Neuronal stem cell (in vitro differentiated cells): ENCODE measurements around the gene GALR2.
"Not testable (repeated sequence)": the region's sequence is repeated elsewhere in the genome, so short reads cannot be mapped to it uniquely, and the experiment has no call there.

Source experiments
- DNase-seq: peaks from one replicate; pipeline ENCODE4 v3.0.0-alpha.2; 2013; ENCODE audit warnings: low spot score
- H2AFZ ChIP-seq: one replicate; pipeline ENCODE4 v1.6.1; 2013; ENCODE audit warnings: mild to moderate bottlenecking, low read length, inconsistent platforms
- H2AK5ac ChIP-seq: 2 replicates; pipeline ENCODE4 v1.6.1; 2013; ENCODE audit warnings: low read depth, mild to moderate bottlenecking, inconsistent platforms, low read length, moderate library complexity, mixed read lengths
- H2BK120ac ChIP-seq: 2 replicates; pipeline ENCODE4 v1.6.1; 2013; ENCODE audit warnings: low read depth, mild to moderate bottlenecking, inconsistent platforms, low read length, moderate library complexity, mixed read lengths
- H2BK12ac ChIP-seq: one replicate; pipeline ENCODE4 v1.6.1; 2013; ENCODE audit warnings: low read length, inconsistent platforms
- H2BK15ac ChIP-seq: 2 replicates; pipeline ENCODE4 v1.6.1; 2013; ENCODE audit warnings: mild to moderate bottlenecking, low read length, inconsistent platforms, mixed read lengths
- H2BK5ac ChIP-seq: one replicate; pipeline ENCODE4 v1.6.1; 2013; ENCODE audit warnings: inconsistent platforms, mild to moderate bottlenecking, low read length, moderate library complexity
- H3K14ac ChIP-seq: one replicate; pipeline ENCODE4 v1.6.1; 2013; ENCODE audit warnings: low read length, inconsistent platforms
- H3K18ac ChIP-seq: 2 replicates; pipeline ENCODE4 v1.6.1; 2013; ENCODE audit warnings: low read length, inconsistent platforms
- H3K23ac ChIP-seq: 2 replicates; pipeline ENCODE4 v1.6.1; 2013; ENCODE audit warnings: low read depth, mild to moderate bottlenecking, mixed read lengths, low read length, inconsistent platforms; ENCODE audit not compliant: poor library complexity
- H3K27ac ChIP-seq: replicated peaks from 3 replicates; pipeline ENCODE4 v1.5.1; 2013; ENCODE audit warnings: low read length, inconsistent platforms
- H3K27me3 ChIP-seq, 3 experiments: 2 replicates each; pipeline ENCODE4 v1.6.1; 2013; ENCODE audit warnings: low read length in 3 of 3, mild to moderate bottlenecking in 2 of 3, inconsistent platforms in 1 of 3, low read depth in 1 of 3, mixed read lengths in 1 of 3, moderate library complexity in 1 of 3; ENCODE audit not compliant: control insufficient read depth in 3 of 3, insufficient read depth in 3 of 3
- H3K36me3 ChIP-seq, 2 donors: replicated peaks in 1 of 2; 2 replicates each; pipeline ENCODE4 v1.6.1; 2013; ENCODE audit warnings: low read length in 2 of 2; ENCODE audit not compliant: control insufficient read depth in 2 of 2, insufficient read depth in 2 of 2
- H3K4ac ChIP-seq: 2 replicates; pipeline ENCODE4 v1.6.1; 2013; ENCODE audit warnings: inconsistent platforms, mild to moderate bottlenecking, low read length, moderate library complexity
- H3K4me1 ChIP-seq, 2 donors: 1 replicate in 1 of 2; 2 replicates in 1 of 2; pipeline ENCODE4 v1.6.1; 2013; ENCODE audit warnings: low read length in 2 of 2, low read depth in 1 of 2; ENCODE audit not compliant: control insufficient read depth in 2 of 2, insufficient read depth in 1 of 2
- H3K4me2 ChIP-seq: one replicate; pipeline ENCODE4 v1.6.1; 2013; ENCODE audit warnings: mild to moderate bottlenecking, low read length, inconsistent platforms; ENCODE audit not compliant: insufficient read depth, poor library complexity, severe bottlenecking
- H3K4me3 ChIP-seq, 2 donors: 2 replicates each; pipeline ENCODE4 v1.5.1; 2013; ENCODE audit warnings: low read length in 2 of 2, mild to moderate bottlenecking in 2 of 2, inconsistent platforms in 1 of 2, moderate library complexity in 1 of 2
- H3K79me1 ChIP-seq: one replicate; pipeline ENCODE4 v1.6.1; 2013; ENCODE audit warnings: low read depth, mild to moderate bottlenecking, inconsistent platforms, low read length, moderate library complexity
- H3K9ac ChIP-seq: one replicate; pipeline ENCODE4 v1.6.1; 2013; ENCODE audit warnings: mild to moderate bottlenecking, low read depth, low read length, inconsistent platforms; ENCODE audit not compliant: poor library complexity
- H3K9me3 ChIP-seq, 2 donors: replicated peaks in 1 of 2; 2 replicates each; pipeline versions ENCODE3 to v1.6.1; 2013; ENCODE audit warnings: low read length in 2 of 2, mild to moderate bottlenecking in 2 of 2, inconsistent platforms in 1 of 2, low read depth in 1 of 2, mixed read lengths in 1 of 2, moderate library complexity in 1 of 2; ENCODE audit not compliant: control insufficient read depth in 2 of 2, insufficient read depth in 1 of 2
- H4K8ac ChIP-seq: one replicate; pipeline ENCODE4 v1.6.1; 2013; ENCODE audit warnings: low read depth, mild to moderate bottlenecking, inconsistent platforms, low read length, moderate library complexity
- H4K91ac ChIP-seq: one replicate; pipeline ENCODE4 v1.6.1; 2013; ENCODE audit warnings: low read length, low read depth, mild to moderate bottlenecking, inconsistent platforms; ENCODE audit not compliant: poor library complexity
- WGBS, 2 donors: extraction: QIAGEN DNeasy Blood & Tissue Kit; methylation state at CpG; one replicate each; pipeline ENCODE4 v1.1.7; 2013; ENCODE audit warnings: missing lambda C conversion rate in 2 of 2, mixed read lengths in 1 of 2; ENCODE audit not compliant: insufficient read length in 2 of 2, insufficient replicate concordance in 1 of 2; ENCODE audit errors: extremely low coverage in 2 of 2; 5-methylcytosine and 5-hydroxymethylcytosine counted together

GALR2 gene

GRCh38 chr17:76076146-76076764 lies 1.7 kb downstream of the GALR2 start:
- Histone ChIP-seq H2BK12ac (peak overlapping the region; percentile 18), H3K36me3 (no peaks in the 10 kb centered on the region), H3K23ac (peak overlapping the region; percentile 70), H2AFZ (no peak overlapping the region), H3K79me1 (peaks cover 3% of the 10 kb centered on the region), H2BK5ac (peak overlapping the region; percentile 54), H2AK5ac (peak overlapping the region; percentile 74), H3K27ac (no peak overlapping the region), H2BK120ac (no peak overlapping the region), H4K91ac (no peak overlapping the region), H3K9ac (no peak overlapping the region), H3K4me1 (peaks cover 17 to 23% of the 10 kb centered on the region in 2 donors), H3K14ac (no peak overlapping the region), H2BK15ac (no peak overlapping the region), H3K4me3 (no peak overlapping the region), H3K9me3 (peaks cover 0 to 5% of the 10 kb centered on the region in 2 donors), H3K4ac (no peak overlapping the region), H3K4me2 (no peak overlapping the region), H3K18ac (peak overlapping the region; percentile 1), H4K8ac (no peak overlapping the region), H3K27me3 (peaks cover 38 to 67% (median 38%) of the 10 kb centered on the region in 3 experiments)
- no CpG with 5 or more reads among the region's 41 CpGs for WGBS, 2 donors
- no peak for DNase-seq

- Histone ChIP-seq H3K4me2 (no peak overlapping the region), H2BK15ac (no peak overlapping the region), H3K9ac (peak overlapping the region; percentile 47), H2BK12ac (no peak overlapping the region), H3K18ac (peak overlapping the region; percentile 77), H3K9me3 (peaks cover 0 to 5% of the 10 kb centered on the region in 2 donors), H3K23ac (peak overlapping the region; percentile 90), H2AFZ (no peak overlapping the region), H2BK120ac (no peak overlapping the region), H3K36me3 (peaks cover 1 to 2% of the 10 kb centered on the region in 2 donors), H3K4me3 (peak overlapping the region in 1 of 2 donors; percentile 46), H2BK5ac (peak overlapping the region; percentile 54), H3K4ac (no peak overlapping the region), H4K91ac (peak overlapping the region; percentile 66), H3K14ac (peak overlapping the region; percentile 42), H3K27me3 (peaks cover 38 to 67% (median 38%) of the 10 kb centered on the region in 3 experiments), H3K79me1 (peaks cover under 1% of the 10 kb centered on the region), H3K27ac (no peak overlapping the region), H2AK5ac (peak overlapping the region; percentile 74), H3K4me1 (peaks cover 17 to 25% of the 10 kb centered on the region in 2 donors), H4K8ac (peak overlapping the region; percentile 95)
- WGBS, 2 donors: no CpG with 5 or more reads among the region's 82 CpGs
- no peak for DNase-seq
Observed at GRCh38 chr17:76076765-76077583, 2.4 kb downstream of the GALR2 start.

GRCh38 chr17:76077584-76078110 lies 3.1 kb downstream of the GALR2 start:
- Histone ChIP-seq H3K18ac (no peak overlapping the region), H3K4me3 (no peak overlapping the region), H3K27ac (no peak overlapping the region), H3K4ac (no peak overlapping the region), H3K9ac (no peak overlapping the region), H2BK120ac (no peak overlapping the region), H2BK5ac (no peak overlapping the region), H3K36me3 (peaks cover 3 to 8% of the 10 kb centered on the region in 2 donors), H3K4me2 (no peak overlapping the region), H2AFZ (no peak overlapping the region), H2BK15ac (no peak overlapping the region), H3K14ac (no peak overlapping the region), H3K79me1 (no peaks in the 10 kb centered on the region), H4K8ac (no peak overlapping the region), H2BK12ac (no peak overlapping the region), H3K4me1 (peaks cover 17 to 24% of the 10 kb centered on the region in 2 donors), H3K23ac (no peak overlapping the region), H2AK5ac (peak overlapping the region; percentile 74), H3K9me3 (peaks cover 0 to 5% of the 10 kb centered on the region in 2 donors), H4K91ac (no peak overlapping the region), H3K27me3 (peaks cover 38 to 67% (median 38%) of the 10 kb centered on the region in 3 experiments)
- DNase-seq: no peak
- no CpG with 5 or more reads among the region's 12 CpGs for WGBS, 2 donors

GRCh38 chr17:76078370-76078769 lies 3.8 kb downstream of the GALR2 start:
- not testable (repeated sequence) for H4K91ac ChIP-seq, H3K23ac ChIP-seq, H3K27ac ChIP-seq, H3K14ac ChIP-seq, H3K9me3 ChIP-seq, H4K8ac ChIP-seq, H2AK5ac ChIP-seq, H2BK12ac ChIP-seq, H3K9ac ChIP-seq, H3K4me3 ChIP-seq, H3K4me2 ChIP-seq, H3K79me1 ChIP-seq, H3K4ac ChIP-seq, H2BK5ac ChIP-seq, H2BK15ac ChIP-seq, H2AFZ ChIP-seq, H2BK120ac ChIP-seq, H3K18ac ChIP-seq, DNase-seq
- no CpG with 5 or more reads among the region's 5 CpGs for WGBS, 2 donors
- Histone ChIP-seq H3K27me3 (peaks cover 38 to 67% (median 38%) of the 10 kb centered on the region in 3 experiments), H3K4me1 (peaks cover 17 to 22% of the 10 kb centered on the region in 2 donors), H3K36me3 (peaks cover 5 to 15% of the 10 kb centered on the region in 2 donors)
